ENCODE measurements around the gene DLL1. TPM values are rescaled to one million over a fixed set of nuclear protein-coding genes. Genes with fewer than 3 reads are reported as not detected.

DLL1 gene
- total RNA-seq, 4 donors from 2014 or later: 3.3 to 7.9 (median 6.6) TPM

DNA sequence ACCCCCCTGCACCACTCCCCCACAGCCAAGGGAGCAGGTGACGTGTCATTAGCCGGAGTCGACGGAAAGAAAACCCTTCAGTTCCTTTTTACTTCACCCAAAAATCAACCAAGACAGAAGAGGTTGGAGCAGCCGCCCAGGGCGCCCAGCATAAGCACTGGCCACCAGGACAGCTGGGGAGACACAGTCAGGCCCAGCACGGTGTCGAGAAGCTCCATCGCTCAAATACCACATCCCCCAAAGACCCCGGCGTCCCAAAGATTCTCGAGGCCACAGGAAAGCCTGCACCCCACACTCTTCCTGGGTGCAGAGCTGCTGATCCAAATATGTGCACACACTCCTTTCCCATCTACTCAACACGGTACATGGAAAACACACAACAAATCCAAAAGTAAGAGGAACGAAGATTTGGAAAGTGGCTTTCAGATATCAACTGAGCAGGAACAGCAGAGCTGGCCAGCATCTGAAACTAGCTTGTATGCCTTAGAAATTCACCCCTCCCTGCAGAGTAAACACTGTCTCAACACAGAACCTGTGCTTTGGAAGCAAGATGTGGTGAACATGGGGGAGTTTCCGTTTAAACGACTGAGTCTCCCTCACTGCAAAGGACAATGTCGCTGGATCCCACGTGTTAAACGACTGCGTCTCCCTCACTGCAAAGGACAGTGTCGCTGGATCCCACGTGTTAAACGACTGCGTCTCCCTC, 54.6 kb downstream of the DLL1 start:
- DNase-seq (ENCODE audit: low spot score in 2 of 2): no peak
- Histone ChIP-seq H3K36me3 (no peaks in the 10 kb centered on the region), H3K27me3 (peaks cover 0 to 13% of the 10 kb centered on the region in 2 donors)

DNA sequence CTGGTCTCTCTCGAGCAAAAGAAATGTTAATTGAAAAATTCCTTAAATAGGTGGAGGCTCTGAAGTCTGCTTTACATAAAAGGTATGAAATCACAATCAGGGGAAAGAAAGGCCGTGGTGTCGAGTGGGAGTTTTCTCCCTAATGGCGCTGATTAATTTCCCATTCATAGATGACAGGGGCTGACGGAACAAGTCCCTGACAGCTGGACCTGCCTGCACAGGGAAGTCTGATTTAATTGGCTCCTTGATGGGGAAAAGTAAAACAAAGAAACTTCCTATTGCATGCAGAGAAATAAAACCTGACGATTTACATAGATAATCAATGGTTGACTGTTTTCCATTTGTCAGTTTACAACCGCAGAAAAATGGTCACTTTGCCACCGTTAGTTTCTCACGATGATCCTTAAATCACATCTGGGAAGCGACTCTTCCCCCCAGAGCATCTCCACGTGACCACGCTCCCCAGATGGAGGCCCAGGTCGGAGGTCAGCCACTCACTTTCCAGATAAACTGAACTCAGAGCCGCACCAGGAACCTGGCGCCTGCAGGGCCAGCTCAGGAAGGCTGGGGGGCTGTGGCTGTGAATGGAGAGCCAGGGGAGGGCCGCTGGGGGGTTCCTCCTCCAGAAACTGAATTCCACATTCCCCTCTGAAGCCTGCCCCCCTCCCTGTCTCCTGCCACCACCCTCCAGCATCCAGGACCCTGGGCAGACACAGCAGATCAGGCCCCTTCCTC, 55.3 kb downstream of the DLL1 start:
- Histone ChIP-seq H3K27me3 (peaks cover 0 to 13% of the 10 kb centered on the region in 2 donors), H3K4me3 (no peak overlapping the region), H3K9me3 (no peaks in the 10 kb centered on the region), H3K27ac (no peak overlapping the region), H3K36me3 (no peaks in the 10 kb centered on the region), H3K4me1 (no peaks in the 10 kb centered on the region)
- TF ChIP-seq EP300 (IDR thresholded peaks at IDR 0.05) (no peak), POLR2A (IDR thresholded peaks at IDR 0.05) (no peak)
- TF ChIP-seq, protein P1, sequence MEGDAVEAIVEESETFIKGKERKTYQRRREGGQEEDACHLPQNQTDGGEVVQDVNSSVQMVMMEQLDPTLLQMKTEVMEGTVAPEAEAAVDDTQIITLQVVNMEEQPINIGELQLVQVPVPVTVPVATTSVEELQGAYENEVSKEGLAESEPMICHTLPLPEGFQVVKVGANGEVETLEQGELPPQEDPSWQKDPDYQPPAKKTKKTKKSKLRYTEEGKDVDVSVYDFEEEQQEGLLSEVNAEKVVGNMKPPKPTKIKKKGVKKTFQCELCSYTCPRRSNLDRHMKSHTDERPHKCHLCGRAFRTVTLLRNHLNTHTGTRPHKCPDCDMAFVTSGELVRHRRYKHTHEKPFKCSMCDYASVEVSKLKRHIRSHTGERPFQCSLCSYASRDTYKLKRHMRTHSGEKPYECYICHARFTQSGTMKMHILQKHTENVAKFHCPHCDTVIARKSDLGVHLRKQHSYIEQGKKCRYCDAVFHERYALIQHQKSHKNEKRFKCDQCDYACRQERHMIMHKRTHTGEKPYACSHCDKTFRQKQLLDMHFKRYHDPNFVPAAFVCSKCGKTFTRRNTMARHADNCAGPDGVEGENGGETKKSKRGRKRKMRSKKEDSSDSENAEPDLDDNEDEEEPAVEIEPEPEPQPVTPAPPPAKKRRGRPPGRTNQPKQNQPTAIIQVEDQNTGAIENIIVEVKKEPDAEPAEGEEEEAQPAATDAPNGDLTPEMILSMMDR (IDR thresholded peaks at IDR 0.05): no peak
- DNase-seq (ENCODE audit: low spot score in 2 of 2): no peak
- WGBS, 2 donors: 62 to 70% methylated on average over 16 of the region's 16 CpGs

More for the DNA sequence above, 54.6 kb downstream of the DLL1 start:
- TF ChIP-seq, protein P1 (IDR thresholded peaks at IDR 0.05): no peak
- TF ChIP-seq EP300 (IDR thresholded peaks at IDR 0.05): no peak
- no peak for TF ChIP-seq POLR2A (IDR thresholded peaks at IDR 0.05)
- no peak overlapping the region for H3K27ac ChIP-seq
- H3K4me1 ChIP-seq: no peaks in the 10 kb centered on the region
- 84 to 86% methylated on average over 21 to 24 of the region's 24 CpGs for WGBS, 2 donors
- H3K4me3 ChIP-seq: no peak overlapping the region
- no peaks in the 10 kb centered on the region for H3K9me3 ChIP-seq

DNA sequence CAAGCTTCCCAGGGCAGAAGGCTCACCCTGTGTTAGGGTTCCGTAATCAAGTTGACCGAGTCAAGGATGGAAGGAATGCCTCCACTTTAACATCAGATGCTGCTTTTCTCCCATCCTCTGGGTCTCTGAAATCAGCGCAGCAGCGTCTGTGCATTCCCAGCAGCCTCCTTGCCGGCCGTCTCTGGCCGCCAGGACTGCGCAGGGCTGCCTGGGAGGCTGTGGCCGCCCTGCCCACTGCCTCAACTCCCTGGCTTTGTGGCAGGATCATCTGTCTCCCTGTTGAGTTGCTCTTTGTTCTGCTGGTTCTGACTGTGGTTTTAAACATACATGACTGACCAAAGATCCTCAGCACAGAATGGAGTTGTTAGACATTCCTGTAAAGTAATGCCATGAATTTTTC, 56.5 kb downstream of the DLL1 start:
- H3K4me1 ChIP-seq: no peaks in the 10 kb centered on the region
- no peak for DNase-seq (ENCODE audit: low spot score in 2 of 2)
- peaks cover 0 to 9% of the 10 kb centered on the region in 2 donors for H3K27me3 ChIP-seq
- H3K36me3 ChIP-seq: no peaks in the 10 kb centered on the region
- WGBS, 2 donors: 67 to 78% methylated on average over 9 of the region's 9 CpGs
- no peaks in the 10 kb centered on the region for H3K9me3 ChIP-seq
- TF ChIP-seq POLR2A (IDR thresholded peaks at IDR 0.05) (no peak), EP300 (IDR thresholded peaks at IDR 0.05) (no peak)
- TF ChIP-seq, protein P1 (IDR thresholded peaks at IDR 0.05): no peak
- no peak overlapping the region for H3K27ac ChIP-seq
- H3K4me3 ChIP-seq: no peak overlapping the region

DNA sequence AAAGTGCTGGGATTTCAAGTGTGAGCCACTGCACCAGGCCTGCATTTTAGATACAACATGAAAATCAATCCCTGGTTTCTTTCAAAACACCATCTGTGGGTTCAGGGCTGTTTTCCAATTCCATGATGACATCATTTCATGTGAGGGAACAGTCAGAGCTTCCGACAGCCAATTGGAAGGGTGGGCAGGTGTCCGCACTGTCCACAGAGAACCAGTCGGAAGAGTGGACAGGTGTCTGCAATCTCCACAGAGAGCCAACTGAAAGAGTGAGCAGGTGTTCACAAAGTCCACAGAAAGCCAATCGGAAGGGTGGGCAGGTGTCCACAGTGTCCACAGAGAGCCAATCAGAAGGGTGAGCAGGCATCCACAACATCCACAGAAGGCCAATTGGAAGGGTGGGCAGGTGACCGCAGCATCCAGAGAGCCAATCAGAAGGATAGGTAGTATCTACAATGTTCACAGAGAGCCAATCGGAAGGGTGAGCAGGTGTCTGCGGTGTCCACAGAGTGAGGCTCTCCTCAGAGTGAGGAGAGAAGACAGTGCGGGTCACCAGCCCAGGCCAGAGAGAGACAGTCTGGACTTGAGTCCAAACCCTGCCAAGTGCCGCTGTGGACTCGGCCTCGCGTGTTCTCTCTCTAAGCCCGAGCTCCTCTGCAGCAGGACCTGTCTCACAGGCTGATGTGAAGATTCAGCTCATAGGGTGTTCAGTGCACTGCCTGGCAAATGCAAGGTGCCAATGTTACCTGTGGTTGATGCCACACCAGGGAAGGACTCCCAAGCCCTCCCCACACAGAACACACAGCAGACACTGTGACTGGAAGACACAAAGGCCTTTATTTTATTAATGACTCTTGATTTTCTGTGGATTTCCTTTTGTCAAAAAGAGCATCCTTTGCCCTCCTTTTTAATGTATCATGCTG, 57.3 kb downstream of the DLL1 start:
- H3K4me3 ChIP-seq: no peak overlapping the region
- WGBS, 2 donors: 86 to 93% methylated on average over 13 of the region's 13 CpGs
- no peak for DNase-seq (ENCODE audit: low spot score in 2 of 2)
- H3K27ac ChIP-seq: no peak overlapping the region
- TF ChIP-seq, protein P1 (IDR thresholded peaks at IDR 0.05): no peak
- TF ChIP-seq POLR2A (IDR thresholded peaks at IDR 0.05) (no peak), EP300 (IDR thresholded peaks at IDR 0.05) (no peak)
- no peaks in the 10 kb centered on the region for H3K4me1 ChIP-seq
- H3K9me3 ChIP-seq: no peaks in the 10 kb centered on the region
- no peaks in the 10 kb centered on the region for H3K36me3 ChIP-seq
- peaks cover 0 to under 1% of the 10 kb centered on the region in 2 donors for H3K27me3 ChIP-seq

Small RNAs within 50 kb of the gene (small RNA-seq; reads per million reads assigned to genes)
- not detected for gene MIR4644

Other genes starting within 250 kb of the DLL1 start
- 10 to 100 TPM; 26.0 to 35.4 (median 32.1) TPM for gene FAM120B, start 15.7 kb upstream of the DLL1 start, total RNA-seq